ENCODE data around the gene GPR35. TPM values are rescaled to one million over a fixed set of nuclear protein-coding genes. Genes with fewer than 3 reads are reported as not detected.

Gene GPR35
- total and polyA plus RNA-seq, 4 donors: 0.30 to 2.4 (median 0.44) TPM

GRCh38 chr2:240604939-240605716, 20.2 kb upstream of the GPR35 start:
- H3K27ac ChIP-seq (ENCODE audit: low read depth in 1 of 2, low read length in 2 of 2): no peak overlapping the region
- 86% methylated on average over 19 of the region's 19 CpGs for WGBS
- peaks cover 2 to 11% (median 6%) of the 10 kb centered on the region in 4 donors for H3K4me1 ChIP-seq (ENCODE audit: control insufficient read depth in 4 of 4, insufficient read depth in 4 of 4, low read length in 3 of 4)
- H3K4me3 ChIP-seq (ENCODE audit: low read depth in 1 of 3, low read length in 3 of 3): no peak overlapping the region
- TF ChIP-seq GABPA (IDR thresholded peaks at IDR 0.05 in 1 of 2, conservative IDR thresholded peaks at IDR 0.05 in 1 of 2) (no peak), NR2F2 (IDR thresholded peaks at IDR 0.05) (no peak), FOXA2 (IDR thresholded peaks at IDR 0.05) (no peak), RXRA (IDR thresholded peaks at IDR 0.05) (no peak), YY1 (IDR thresholded peaks at IDR 0.05) (no peak), ZBTB33 (IDR thresholded peaks at IDR 0.05) (no peak), JUND (IDR thresholded peaks at IDR 0.05) (no peak), SP1 (IDR thresholded peaks at IDR 0.05) (no peak), CTCF (IDR thresholded peaks at IDR 0.05; ENCODE audit: low read depth, low read length, missing input control) (no peak), HNF4A (conservative IDR thresholded peaks at IDR 0.05) (no peak), HNF4G (IDR thresholded peaks at IDR 0.05) (no peak), FOXA1 (IDR thresholded peaks at IDR 0.05) (no peak), REST (IDR thresholded peaks at IDR 0.05) (no peak), TAF1 (conservative IDR thresholded peaks at IDR 0.05) (no peak), RAD21 (IDR thresholded peaks at IDR 0.05) (no peak), EGR1 (IDR thresholded peaks at IDR 0.05; ENCODE audit: low read depth in 2 of 2) (no peak), MAX (IDR thresholded peaks at IDR 0.05) (no peak), ATF3 (IDR thresholded peaks at IDR 0.05) (no peak)
- no peak overlapping the region for H3K9ac ChIP-seq (ENCODE audit: low read depth in 1 of 2, low read length in 2 of 2)
- peaks cover 0 to 2% (median 0%) of the 10 kb centered on the region in 4 donors for H3K36me3 ChIP-seq (ENCODE audit: control insufficient read depth in 4 of 4, insufficient read depth in 3 of 4, low read depth in 1 of 4, low read length in 3 of 4)
- H3K9me3 ChIP-seq (ENCODE audit: control insufficient read depth in 4 of 4, low read length in 3 of 4): no peaks in the 10 kb centered on the region
- no peaks in the 10 kb centered on the region for H3K27me3 ChIP-seq (ENCODE audit: control insufficient read depth in 4 of 4, insufficient read depth in 4 of 4, low read length in 3 of 4)
- no peak for DNase-seq (ENCODE audit: low spot score)
